Erythroblast (primary cell): ENCODE data around the gene GRIFIN.

Experiments
- GATA1 ChIP-seq: IDR thresholded peaks from 2 replicates; pipeline ENCODE4 v1.6.1; 2011; ENCODE audit warnings: low read depth, mild to moderate bottlenecking, control low read depth, low read length, moderate library complexity
- POLR2A ChIP-seq: IDR thresholded peaks from 2 replicates; pipeline ENCODE4 v1.6.1; 2011; ENCODE audit warnings: mild to moderate bottlenecking, low read length

GRCh38 chr7:2452643-2453270 lies 23.4 kb downstream of the GRIFIN start:
- TF ChIP-seq POLR2A (no peak), GATA1 (no peak)
